ENCODE measurements around the gene STAT5B. TPM values are rescaled to one million over a fixed set of nuclear protein-coding genes. Genes with fewer than 3 reads are reported as not detected.

The STAT5B gene
- total RNA-seq, 1 donor from 2014 or later, result 23.1 TPM

DNA sequence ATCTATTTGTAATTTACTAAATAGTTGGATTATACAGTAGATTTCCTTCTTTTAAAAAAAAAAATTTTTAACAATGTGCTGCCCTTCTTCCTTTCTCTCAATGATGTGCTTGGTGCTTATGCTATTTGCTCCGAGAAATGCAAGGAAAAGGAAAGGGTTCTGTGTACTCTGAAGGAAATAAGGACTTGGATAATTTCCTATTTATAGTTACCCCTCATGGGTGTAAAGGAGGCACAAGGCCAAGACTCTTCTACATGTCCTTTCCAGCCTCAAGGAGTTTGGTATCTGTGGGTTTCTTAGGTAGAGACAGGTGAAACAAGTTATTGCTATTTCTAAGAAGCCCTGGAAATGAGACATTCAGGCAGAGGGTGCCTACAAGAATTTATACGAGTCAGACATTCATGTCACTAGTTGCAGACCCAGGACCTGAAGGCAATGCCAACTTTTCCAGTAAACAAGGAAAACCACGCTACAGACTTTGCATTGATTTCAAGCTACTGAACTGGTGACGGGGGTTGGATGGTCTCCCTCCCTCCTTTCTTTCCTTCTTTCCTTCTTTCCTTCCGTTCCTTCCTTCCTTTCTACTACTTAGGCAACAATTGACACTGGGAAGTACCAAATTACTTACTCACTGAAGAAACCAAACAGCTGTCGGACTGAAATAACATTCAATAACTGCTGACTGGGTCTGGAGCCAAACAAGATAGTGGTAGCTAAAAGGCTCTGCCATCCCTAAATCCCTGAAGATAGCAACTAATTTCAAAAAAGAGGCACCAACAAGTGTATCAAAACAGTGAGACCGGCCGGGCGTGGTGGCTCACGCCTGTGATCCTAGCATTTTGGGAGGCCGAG, 48.1 kb downstream of the STAT5B start:
- Histone ChIP-seq H3K27me3 (ENCODE audit: insufficient read depth, low read length) (no peaks in the 10 kb centered on the region), H2AFZ (ENCODE audit: low read depth, low read length) (no peak overlapping the region), H3K79me2 (ENCODE audit: insufficient read depth, low read length) (peaks cover 14% of the 10 kb centered on the region), H3K4me2 (ENCODE audit: low read length) (no peak overlapping the region), H4K20me1 (ENCODE audit: insufficient read depth, low read length) (peaks cover 27% of the 10 kb centered on the region), H3K9ac (ENCODE audit: low read length) (no peak overlapping the region), H3K9me3 (ENCODE audit: insufficient read depth, low read depth, low read length) (no peaks in the 10 kb centered on the region), H3K4me1 (ENCODE audit: insufficient read depth, low read length) (no peaks in the 10 kb centered on the region), H3K36me3 (ENCODE audit: insufficient read depth, low read length) (peaks cover 9% of the 10 kb centered on the region), H3K4me3 (ENCODE audit: insufficient read depth, low read depth, low read length) (no peak overlapping the region), H3K27ac (ENCODE audit: low read depth, low read length) (no peak overlapping the region)
- TF ChIP-seq, protein P1, sequence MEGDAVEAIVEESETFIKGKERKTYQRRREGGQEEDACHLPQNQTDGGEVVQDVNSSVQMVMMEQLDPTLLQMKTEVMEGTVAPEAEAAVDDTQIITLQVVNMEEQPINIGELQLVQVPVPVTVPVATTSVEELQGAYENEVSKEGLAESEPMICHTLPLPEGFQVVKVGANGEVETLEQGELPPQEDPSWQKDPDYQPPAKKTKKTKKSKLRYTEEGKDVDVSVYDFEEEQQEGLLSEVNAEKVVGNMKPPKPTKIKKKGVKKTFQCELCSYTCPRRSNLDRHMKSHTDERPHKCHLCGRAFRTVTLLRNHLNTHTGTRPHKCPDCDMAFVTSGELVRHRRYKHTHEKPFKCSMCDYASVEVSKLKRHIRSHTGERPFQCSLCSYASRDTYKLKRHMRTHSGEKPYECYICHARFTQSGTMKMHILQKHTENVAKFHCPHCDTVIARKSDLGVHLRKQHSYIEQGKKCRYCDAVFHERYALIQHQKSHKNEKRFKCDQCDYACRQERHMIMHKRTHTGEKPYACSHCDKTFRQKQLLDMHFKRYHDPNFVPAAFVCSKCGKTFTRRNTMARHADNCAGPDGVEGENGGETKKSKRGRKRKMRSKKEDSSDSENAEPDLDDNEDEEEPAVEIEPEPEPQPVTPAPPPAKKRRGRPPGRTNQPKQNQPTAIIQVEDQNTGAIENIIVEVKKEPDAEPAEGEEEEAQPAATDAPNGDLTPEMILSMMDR (IDR thresholded peaks at IDR 0.05; ENCODE audit: insufficient read depth, low read depth, low read length), result no peak
- no peak for TF ChIP-seq EZH2 (IDR thresholded peaks at IDR 0.05; ENCODE audit: insufficient read depth, low read length)
- Mint-ChIP-seq H3K4me1 (ENCODE audit: low read depth, unreplicated experiment) (peaks cover 6% of the 10 kb centered on the region), H3K27ac (ENCODE audit: unreplicated experiment) (no peak overlapping the region), H3K9me3 (ENCODE audit: unreplicated experiment) (no peaks in the 10 kb centered on the region), H3K27me3 (ENCODE audit: low read depth, unreplicated experiment) (no peaks in the 10 kb centered on the region), H3K36me3 (ENCODE audit: low read depth, unreplicated experiment) (peaks cover 5% of the 10 kb centered on the region), H3K4me3 (ENCODE audit: unreplicated experiment) (no peak overlapping the region)
- DNase-seq (ENCODE audit: low read depth) (no peak), FAIRE-seq (no peak)

DNA sequence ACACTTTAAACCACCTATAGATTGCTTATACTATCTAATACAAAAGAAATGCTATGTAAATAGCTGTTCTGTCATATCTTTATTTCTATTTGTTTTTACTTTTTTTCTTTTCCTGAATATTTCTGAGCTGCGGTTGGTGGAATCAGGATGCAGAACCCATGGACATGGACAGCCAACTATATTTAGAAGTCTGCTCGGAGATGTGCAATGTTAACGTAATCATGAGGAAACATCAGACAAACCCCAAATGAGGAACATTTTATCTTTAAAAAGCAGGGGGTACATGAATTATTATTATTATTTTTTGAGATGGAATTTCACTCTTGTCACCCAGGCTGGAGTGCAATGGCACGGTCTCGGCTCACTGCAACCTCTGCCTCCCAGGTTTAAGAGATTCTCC, 50.5 kb downstream of the STAT5B start:
- no peaks in the 10 kb centered on the region for H3K27me3 Mint-ChIP-seq (ENCODE audit: low read depth, unreplicated experiment)
- no peak for FAIRE-seq
- TF ChIP-seq EZH2 (IDR thresholded peaks at IDR 0.05; ENCODE audit: insufficient read depth, low read length), result no peak
- TF ChIP-seq, protein P1 (IDR thresholded peaks at IDR 0.05; ENCODE audit: insufficient read depth, low read depth, low read length), result no peak

DNA sequence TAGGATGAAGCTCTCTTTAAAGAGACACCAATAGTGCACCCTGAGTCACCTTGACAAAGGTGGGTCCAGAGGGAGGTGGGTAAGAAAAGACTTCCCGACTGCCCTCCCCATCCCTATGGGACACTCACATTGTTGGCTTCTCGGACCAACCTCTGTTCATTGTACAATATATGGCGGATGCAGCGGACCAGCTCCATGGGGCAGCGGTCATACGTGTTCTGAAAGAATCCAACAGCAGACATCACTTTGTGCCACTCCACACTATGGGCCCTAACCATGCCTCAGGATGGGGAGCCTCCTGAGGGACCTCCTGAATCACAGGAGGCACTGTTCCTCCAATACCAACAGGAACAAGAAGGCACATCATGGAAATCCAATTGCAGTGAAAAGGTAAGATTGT, 51.5 kb downstream of the STAT5B start:
- TF ChIP-seq, protein P1 (IDR thresholded peaks at IDR 0.05; ENCODE audit: insufficient read depth, low read depth, low read length), result no peak
- no peak for TF ChIP-seq EZH2 (IDR thresholded peaks at IDR 0.05; ENCODE audit: insufficient read depth, low read length)
- Mint-ChIP-seq H3K27ac (ENCODE audit: unreplicated experiment) (no peak overlapping the region), H3K4me3 (ENCODE audit: unreplicated experiment) (no peak overlapping the region), H3K27me3 (ENCODE audit: low read depth, unreplicated experiment) (no peaks in the 10 kb centered on the region), H3K4me1 (ENCODE audit: low read depth, unreplicated experiment) (peaks cover 6% of the 10 kb centered on the region), H3K9me3 (ENCODE audit: unreplicated experiment) (no peaks in the 10 kb centered on the region), H3K36me3 (ENCODE audit: low read depth, unreplicated experiment) (peaks cover 5% of the 10 kb centered on the region)
- Histone ChIP-seq H3K9me3 (ENCODE audit: insufficient read depth, low read depth, low read length) (no peaks in the 10 kb centered on the region), H3K27me3 (ENCODE audit: insufficient read depth, low read length) (no peaks in the 10 kb centered on the region), H2AFZ (ENCODE audit: low read depth, low read length) (no peak overlapping the region), H3K36me3 (ENCODE audit: insufficient read depth, low read length) (peaks cover 18% of the 10 kb centered on the region), H3K9ac (ENCODE audit: low read length) (no peak overlapping the region), H3K4me1 (ENCODE audit: insufficient read depth, low read length) (no peaks in the 10 kb centered on the region), H3K79me2 (ENCODE audit: insufficient read depth, low read length) (peaks cover 5% of the 10 kb centered on the region), H3K4me2 (ENCODE audit: low read length) (no peak overlapping the region), H3K4me3 (ENCODE audit: insufficient read depth, low read depth, low read length) (no peak overlapping the region), H4K20me1 (ENCODE audit: insufficient read depth, low read length) (peaks cover 27% of the 10 kb centered on the region), H3K27ac (ENCODE audit: low read depth, low read length) (no peak overlapping the region)
- FAIRE-seq (no peak), DNase-seq (ENCODE audit: low read depth) (no peak)

More for the DNA sequence above, 50.5 kb downstream of the STAT5B start:
- H3K36me3 Mint-ChIP-seq (ENCODE audit: low read depth, unreplicated experiment), result peaks cover 5% of the 10 kb centered on the region
- no peaks in the 10 kb centered on the region for H3K9me3 Mint-ChIP-seq (ENCODE audit: unreplicated experiment)
- Histone ChIP-seq H3K27ac (ENCODE audit: low read depth, low read length) (no peak overlapping the region), H3K4me2 (ENCODE audit: low read length) (no peak overlapping the region), H3K9me3 (ENCODE audit: insufficient read depth, low read depth, low read length) (no peaks in the 10 kb centered on the region), H3K36me3 (ENCODE audit: insufficient read depth, low read length) (peaks cover 18% of the 10 kb centered on the region), H2AFZ (ENCODE audit: low read depth, low read length) (no peak overlapping the region), H3K79me2 (ENCODE audit: insufficient read depth, low read length) (peaks cover 5% of the 10 kb centered on the region), H3K9ac (ENCODE audit: low read length) (no peak overlapping the region), H4K20me1 (ENCODE audit: insufficient read depth, low read length) (peaks cover 27% of the 10 kb centered on the region), H3K27me3 (ENCODE audit: insufficient read depth, low read length) (no peaks in the 10 kb centered on the region), H3K4me3 (ENCODE audit: insufficient read depth, low read depth, low read length) (no peak overlapping the region), H3K4me1 (ENCODE audit: insufficient read depth, low read length) (no peaks in the 10 kb centered on the region)
- H3K4me1 Mint-ChIP-seq (ENCODE audit: low read depth, unreplicated experiment), result peaks cover 6% of the 10 kb centered on the region
- no peak for DNase-seq (ENCODE audit: low read depth)
- H3K27ac Mint-ChIP-seq (ENCODE audit: unreplicated experiment), result no peak overlapping the region
- H3K4me3 Mint-ChIP-seq (ENCODE audit: unreplicated experiment), result no peak overlapping the region

All from astrocyte (in vitro differentiated cells and primary cell).